Measurements from ENCODE around the gene GINS3.

DNA sequence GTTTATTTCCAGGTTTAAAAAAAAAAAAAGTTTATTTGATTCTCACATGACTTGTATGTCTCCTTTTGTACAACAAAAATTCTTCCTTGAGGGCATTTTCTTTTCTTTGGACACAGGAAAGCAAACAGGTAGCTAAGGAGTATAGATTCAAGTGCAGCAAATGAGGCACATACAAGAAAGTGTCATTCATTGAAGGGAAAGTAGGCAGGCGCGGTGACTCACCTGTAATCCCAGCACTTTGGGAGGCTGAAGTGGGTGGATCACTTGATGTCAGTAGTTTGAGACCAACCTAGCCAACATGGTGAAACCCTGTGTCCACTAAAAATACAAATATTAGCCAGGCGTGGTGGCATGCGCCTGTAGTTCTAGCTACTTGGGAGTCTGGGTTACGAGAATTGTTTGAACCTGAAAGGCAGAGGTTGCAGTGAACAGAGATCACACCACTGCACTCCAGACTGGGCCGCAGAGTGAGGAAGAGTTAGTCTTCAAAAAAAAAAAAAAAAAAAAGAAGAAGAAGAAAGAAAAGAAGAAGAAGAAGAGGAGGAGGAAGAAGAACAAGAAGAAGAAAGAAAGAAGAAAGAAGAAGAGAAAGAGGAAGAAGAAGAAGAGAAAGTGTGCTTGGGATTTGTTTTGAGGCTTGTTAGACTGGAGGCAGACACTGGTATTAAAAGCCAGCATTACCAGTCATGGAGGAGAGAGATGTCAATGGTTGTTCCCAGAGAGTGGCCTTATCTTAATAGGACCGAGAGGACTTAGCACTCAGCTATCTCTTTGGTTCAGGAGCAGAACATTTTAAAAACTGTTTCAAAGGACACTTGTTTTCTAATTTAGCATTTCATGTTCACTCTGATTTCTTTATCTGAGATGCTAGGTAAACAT is 19.7 kb downstream of the GINS3 start:
- no peak for TF ChIP-seq CTCF (conservative IDR thresholded peaks at IDR 0.05; ENCODE audit: low read depth, low read length)
- no peak for TF ChIP-seq EZH2 (IDR thresholded peaks at IDR 0.05; ENCODE audit: borderline replicate concordance, low read depth, low read length, poor library complexity, severe bottlenecking)

Measured in A673 (cell line).